ENCODE data around the gene LRRC1. TPM values are rescaled to one million over a fixed set of nuclear protein-coding genes. Genes with fewer than 3 reads are reported as not detected.

Gene LRRC1
- total and polyA plus RNA-seq, 2 of the 8 experiments (the other 6 are each of a cell fraction or from before 2014, with no cell fraction given) = 6.7 to 15.9 TPM

DNA sequence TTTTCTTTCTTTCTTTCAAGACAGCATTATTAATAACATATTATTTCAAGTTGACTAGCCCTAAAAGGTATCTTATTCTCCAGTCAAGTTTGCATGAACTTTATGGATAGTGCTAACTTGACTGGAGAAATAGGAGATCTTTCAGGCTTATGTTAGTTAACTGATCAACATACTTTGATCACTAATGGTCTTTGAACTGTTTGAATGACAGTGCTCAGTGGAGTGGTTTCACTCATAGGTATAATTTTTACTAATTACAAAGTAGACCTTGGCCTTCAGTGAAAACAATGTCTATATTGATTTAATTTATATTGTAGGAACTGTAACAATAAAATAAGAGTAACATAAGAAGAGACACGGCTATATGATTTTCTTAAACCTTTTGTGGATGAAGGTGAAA, 8.0 kb upstream of the LRRC1 start:
- WGBS, 2 experiments (ENCODE audit: extremely low coverage in 1 of 2, insufficient coverage in 1 of 2, insufficient read length in 1 of 2, insufficient replicate concordance in 2 of 2, low coverage in 1 of 2, low lambda C conversion rate in 2 of 2, missing lambda C conversion rate in 1 of 2) = 92% methylated on average over 1 of the region's 1 CpG; no CpG with 5 or more reads in 1 of the 2 experiments
- CTCF ChIA-PET (ENCODE audit: partially characterized antibody) = no interaction called here

More for the DNA sequence above, 8.0 kb upstream of the LRRC1 start:
- H3K9ac ChIP-seq (replicated peaks in 1 of 4; ENCODE audit: extremely low read depth in 1 of 4, low read depth in 3 of 4, low read length in 3 of 4) = no peak overlapping the region
- no peak overlapping the region for H3K18ac ChIP-seq (ENCODE audit: extremely low read depth, low read length)
- no peak overlapping the region for H4K5ac ChIP-seq (ENCODE audit: insufficient read length, low read depth, low read length)
- H3K4me1 ChIP-seq (replicated peaks in 1 of 4; ENCODE audit: control insufficient read depth in 3 of 4, insufficient read depth in 4 of 4, low read length in 3 of 4) = no peaks in the 10 kb centered on the region
- H4K91ac ChIP-seq (replicated peaks; ENCODE audit: insufficient read length, low read length) = no peak overlapping the region
- H3K56ac ChIP-seq (replicated peaks; ENCODE audit: insufficient read length, low read depth, low read length) = no peak overlapping the region
- no peak overlapping the region for H2BK120ac ChIP-seq (replicated peaks; ENCODE audit: low read depth, low read length)
- no peaks in the 10 kb centered on the region for H4K20me1 ChIP-seq (replicated peaks in 1 of 2; ENCODE audit: control insufficient read depth in 1 of 2, insufficient read depth in 2 of 2, low read length in 2 of 2)
- no peak overlapping the region for H2BK12ac ChIP-seq (ENCODE audit: low read depth, low read length)
- H3K14ac ChIP-seq (ENCODE audit: insufficient read length) = no peak overlapping the region
- H2AFZ ChIP-seq (ENCODE audit: low read length) = no peak overlapping the region
- H2BK20ac ChIP-seq (ENCODE audit: low read length) = no peak overlapping the region
- H3K9me3 ChIP-seq (ENCODE audit: insufficient read depth in 2 of 2, low read depth in 1 of 2, low read length in 1 of 2) = no peaks in the 10 kb centered on the region
- H3K23ac ChIP-seq (ENCODE audit: insufficient read length) = no peak overlapping the region
- H3K27me3 ChIP-seq (replicated peaks in 1 of 4; ENCODE audit: control insufficient read depth in 3 of 4, extremely low read depth in 1 of 4, insufficient read depth in 3 of 4, low read length in 3 of 4) = no peaks in the 10 kb centered on the region
- no peak overlapping the region for H3K4me2 ChIP-seq (ENCODE audit: insufficient read depth in 1 of 2, low read depth in 2 of 2, low read length in 2 of 2)
- H4K8ac ChIP-seq (ENCODE audit: extremely low read depth, insufficient read depth, low read length) = no peak overlapping the region
- H3K23me2 ChIP-seq (ENCODE audit: low read depth, low read length) = no peaks in the 10 kb centered on the region
- H3K27ac ChIP-seq (ENCODE audit: low read depth, low read length) = no peak overlapping the region
- H3K79me1 ChIP-seq (ENCODE audit: low read depth, low read length) = 0 out of 2 replicates have a peak, but pooled peaks cover under 1% of the 10 kb centered on the region
- H3K4ac ChIP-seq (replicated peaks; ENCODE audit: insufficient read length, low read depth, low read length) = no peak overlapping the region
- H2BK5ac ChIP-seq (ENCODE audit: low read depth, low read length) = no peak overlapping the region
- H3K36me3 ChIP-seq (ENCODE audit: control insufficient read depth in 2 of 4, insufficient read depth in 4 of 4, low read length in 3 of 4) = no peaks in the 10 kb centered on the region
- DNase-seq (ENCODE audit: low read depth in 1 of 2, low spot score in 2 of 2) = no peak
- TF ChIP-seq, protein P1, sequence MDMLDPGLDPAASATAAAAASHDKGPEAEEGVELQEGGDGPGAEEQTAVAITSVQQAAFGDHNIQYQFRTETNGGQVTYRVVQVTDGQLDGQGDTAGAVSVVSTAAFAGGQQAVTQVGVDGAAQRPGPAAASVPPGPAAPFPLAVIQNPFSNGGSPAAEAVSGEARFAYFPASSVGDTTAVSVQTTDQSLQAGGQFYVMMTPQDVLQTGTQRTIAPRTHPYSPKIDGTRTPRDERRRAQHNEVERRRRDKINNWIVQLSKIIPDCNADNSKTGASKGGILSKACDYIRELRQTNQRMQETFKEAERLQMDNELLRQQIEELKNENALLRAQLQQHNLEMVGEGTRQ (IDR thresholded peaks at IDR 0.05; ENCODE audit: low read length) = no peak
- TF ChIP-seq SIX5 (IDR thresholded peaks at IDR 0.05; ENCODE audit: low read depth, low read length) (no peak), CTBP2 (IDR thresholded peaks at IDR 0.05; ENCODE audit: borderline replicate concordance, insufficient read depth, insufficient read length, low read length) (no peak), JUND (IDR thresholded peaks at IDR 0.05; ENCODE audit: low read length) (no peak), ASH2L (IDR thresholded peaks at IDR 0.05; ENCODE audit: low read length) (no peak), EGR1 (IDR thresholded peaks at IDR 0.05; ENCODE audit: borderline replicate concordance, low read depth, low read length) (no peak), SP4 (IDR thresholded peaks at IDR 0.05; ENCODE audit: low read length) (no peak), RXRA (IDR thresholded peaks at IDR 0.05; ENCODE audit: insufficient read depth, low read depth, low read length) (no peak), TAF7 (optimal IDR thresholded peaks at IDR 0.05; ENCODE audit: borderline replicate concordance, low read depth, low read length) (no peak), CHD2 (IDR thresholded peaks at IDR 0.05; ENCODE audit: low read length) (no peak), GABPA (IDR thresholded peaks at IDR 0.05; ENCODE audit: borderline replicate concordance, insufficient read depth, low read length) (no peak), SIN3A (conservative IDR thresholded peaks at IDR 0.05 in 1 of 2, IDR thresholded peaks at IDR 0.05 in 1 of 2; ENCODE audit: low read depth in 1 of 2, low read length in 2 of 2) (no peak), CEBPB (IDR thresholded peaks at IDR 0.05; ENCODE audit: low read depth, low read length) (no peak), CBX5 (IDR thresholded peaks at IDR 0.05; ENCODE audit: low read depth, low read length) (no peak)
- no peak overlapping the region for H2AK5ac ChIP-seq (ENCODE audit: low read depth, low read length)
- no peak overlapping the region for H2BK15ac ChIP-seq (ENCODE audit: low read length)
- FAIRE-seq = no peak
- no peaks in the 10 kb centered on the region for H3K79me2 ChIP-seq (ENCODE audit: control insufficient read depth in 1 of 2, insufficient read depth in 2 of 2, low read length in 2 of 2)
- POLR2A ChIA-PET (ENCODE audit: partially characterized antibody) = interaction anchor here (1.7 kb wide), 1 partner anchor 8 kb away, joined by 6 read pairs; the partner anchor contains the start of gene LRRC1
- H3K4me3 ChIP-seq (ENCODE audit: extremely low read depth in 1 of 4, insufficient read depth in 2 of 4, low read depth in 3 of 4, low read length in 4 of 4) = no peak overlapping the region
